HG02884 (cell line): ENCODE measurements around the gene SYCE3.
"Not testable (repeated sequence)": the region's sequence is repeated elsewhere in the genome, so short reads cannot be mapped to it uniquely, and the experiment has no call there.

Experiments used
- ATAC-seq: cut with Tn5 transposase; IDR thresholded peaks from one replicate; pipeline ENCODE4 v1.9.1; 2021; ENCODE audit warnings: mild to moderate bottlenecking, moderate library complexity; ENCODE audit not compliant: unreplicated experiment

SYCE3 gene

GRCh38 chr22:50551160-50551752, 11.5 kb downstream of the SYCE3 start:
- no peak for ATAC-seq

- no peak for ATAC-seq
Measured at GRCh38 chr22:50550395-50550794, 12.3 kb downstream of the SYCE3 start.

- ATAC-seq, result no peak
Measured at GRCh38 chr22:50548921-50549790, 13.6 kb downstream of the SYCE3 start.

- no peak for ATAC-seq
Measured at GRCh38 chr22:50548040-50548920, 14.4 kb downstream of the SYCE3 start.

DNA sequence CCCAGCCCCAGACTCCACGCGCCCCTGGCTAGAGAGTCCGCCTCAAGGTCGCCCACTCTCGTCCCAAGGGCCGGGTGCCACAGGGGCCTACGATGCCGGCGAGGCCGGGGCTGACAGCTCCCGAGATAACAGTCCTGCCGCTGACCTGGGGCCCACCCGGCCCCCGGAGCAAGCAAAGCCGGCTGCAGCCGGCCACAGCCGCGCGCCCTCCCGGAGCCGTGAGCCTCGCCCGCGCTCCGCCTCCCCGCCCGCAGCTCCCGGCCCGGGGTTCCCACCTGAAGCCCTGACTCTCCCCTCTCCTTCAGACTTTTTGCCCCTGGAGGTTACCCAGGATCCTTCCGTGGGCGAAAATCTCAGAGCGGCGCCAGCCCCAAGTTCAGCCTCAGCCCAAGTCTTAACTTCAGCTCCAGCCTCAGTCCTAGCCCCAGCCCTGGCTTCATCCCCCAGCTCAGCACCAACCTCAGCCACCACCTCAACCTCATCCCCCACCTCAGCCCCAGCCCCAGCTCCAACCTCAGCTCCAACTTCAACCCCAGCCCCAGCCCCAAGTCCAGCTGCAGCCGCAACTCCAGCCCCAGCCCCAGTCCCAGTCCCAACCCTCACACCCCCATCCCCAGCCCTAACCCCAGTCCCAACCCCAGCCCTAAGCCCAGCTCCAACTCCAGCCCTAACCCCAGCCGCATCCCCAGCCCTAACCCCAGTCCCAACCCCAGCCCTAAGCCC, 15.3 kb downstream of the SYCE3 start:
- no peak for ATAC-seq

DNA sequence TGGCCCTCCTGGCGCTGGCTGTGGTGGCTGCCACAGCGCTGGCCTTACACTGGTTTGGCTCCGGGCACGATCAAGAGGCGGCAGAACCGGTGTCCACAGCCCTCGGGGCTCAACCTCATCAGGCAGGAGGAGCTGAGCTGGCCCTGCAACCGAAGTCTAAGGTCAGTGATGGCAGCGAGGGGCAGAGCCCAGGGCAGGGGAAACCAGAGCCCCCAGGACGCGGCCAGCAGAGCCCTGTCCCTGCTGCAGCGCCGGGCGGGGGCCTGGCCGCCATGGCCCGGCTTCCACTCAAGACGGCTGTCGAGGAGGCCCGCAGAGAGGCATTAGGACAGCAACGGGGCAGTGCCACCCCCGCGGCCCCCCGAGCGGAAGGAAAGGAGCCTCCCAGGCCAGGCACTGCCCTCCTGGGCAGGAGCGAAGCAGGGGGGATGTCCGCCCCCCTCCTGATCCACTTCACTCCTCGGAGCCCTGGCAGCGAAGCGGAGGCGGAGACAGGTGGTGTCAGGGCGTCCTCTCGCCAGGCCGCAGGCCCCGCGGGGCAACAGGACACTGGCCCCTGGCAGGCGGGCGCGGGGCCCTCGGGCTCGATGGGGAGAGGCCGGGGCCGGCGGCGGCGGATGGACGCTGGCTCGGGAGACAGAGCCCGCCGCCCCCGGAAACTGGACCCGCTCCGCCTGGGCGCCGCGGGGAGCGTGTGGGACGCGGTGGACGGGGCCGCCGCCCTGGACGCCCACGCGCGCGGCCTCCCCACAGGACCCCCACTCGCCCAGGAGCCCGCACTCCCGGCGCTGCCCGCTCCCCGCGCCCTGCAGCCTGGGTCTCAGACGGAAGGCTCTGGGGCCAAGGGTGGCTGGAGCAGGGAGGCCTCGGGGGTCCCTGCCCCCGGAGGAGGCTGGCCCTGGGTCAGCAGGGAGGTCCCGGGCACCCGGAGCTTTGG, 16.1 kb downstream of the SYCE3 start:
- ATAC-seq, result no peak

DNA sequence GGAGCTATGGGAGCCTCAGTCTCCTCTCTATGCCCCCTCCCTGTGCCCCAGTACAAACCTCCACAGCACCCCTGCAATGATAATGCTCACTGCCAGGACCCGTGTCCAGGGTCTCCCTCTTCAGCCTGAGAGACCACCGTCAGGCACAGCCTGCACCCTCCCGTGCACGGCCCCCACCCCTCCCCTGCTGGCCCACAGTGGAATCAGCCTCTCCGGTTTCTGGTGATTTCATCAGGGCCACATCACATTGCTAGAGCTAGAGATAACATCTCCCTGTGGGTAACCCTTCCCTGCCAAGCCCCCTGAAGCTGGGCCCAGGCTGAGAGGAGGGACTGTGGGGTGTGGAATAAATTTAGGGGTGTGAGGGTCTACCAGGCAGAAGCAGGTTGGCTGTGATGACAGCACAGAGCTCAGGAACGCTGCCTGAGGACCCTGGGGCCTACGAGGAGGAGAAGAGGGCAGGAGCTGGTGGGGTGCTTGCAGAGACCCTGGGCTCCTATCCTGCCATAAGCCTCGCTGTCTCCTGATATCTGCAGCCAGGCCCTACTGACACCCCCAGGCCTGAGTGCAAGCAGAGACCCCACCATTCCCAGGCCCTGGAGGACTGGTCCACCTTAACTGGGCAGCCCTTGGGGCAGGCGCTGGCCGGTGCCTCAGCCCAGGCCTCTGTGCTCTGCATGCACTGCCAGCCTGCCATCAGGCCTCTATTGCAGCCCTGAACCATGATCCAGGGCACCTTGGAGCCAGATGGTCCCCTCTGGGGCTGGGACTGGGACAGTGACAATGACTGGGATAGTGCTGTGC, 17.0 kb downstream of the SYCE3 start, which contains the start of gene KLHDC7B:
KLHDC7B (plus strand) TSS at position 378 of the 804 bp plus-strand sequence; CDS start at position 723, 345 bp downstream.
- no peak for ATAC-seq

- no peak for ATAC-seq
Measured at GRCh38 chr22:50544746-50545253, 17.9 kb downstream of the SYCE3 start.

- no peak for ATAC-seq
Measured at GRCh38 chr22:50544078-50544745, 18.5 kb downstream of the SYCE3 start.

DNA sequence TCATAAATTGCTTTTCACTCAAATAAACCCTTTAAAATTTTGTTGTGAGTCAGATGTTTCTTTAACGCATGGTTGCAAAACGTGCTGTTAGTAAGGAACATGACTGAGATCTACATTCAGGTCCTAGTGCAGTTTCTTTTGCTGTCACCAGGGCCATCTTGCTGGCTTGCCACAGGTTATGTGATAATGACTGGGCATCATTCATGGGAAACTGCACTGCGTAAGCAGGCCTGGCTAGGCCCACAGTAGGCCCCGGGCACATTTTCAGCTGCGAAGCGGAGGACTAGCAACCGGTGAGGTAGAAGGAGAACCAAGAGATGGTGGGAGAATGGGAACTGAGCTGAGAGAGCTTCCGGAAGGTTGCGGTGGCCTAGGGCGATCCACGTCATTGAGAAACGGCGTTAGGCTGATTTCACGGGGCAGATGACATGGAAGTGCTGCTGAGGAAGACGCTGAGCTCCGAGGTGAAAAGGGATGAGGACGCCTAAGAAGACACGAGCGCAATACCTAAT, 20.2 kb downstream of the SYCE3 start:
- ATAC-seq, result no peak

DNA sequence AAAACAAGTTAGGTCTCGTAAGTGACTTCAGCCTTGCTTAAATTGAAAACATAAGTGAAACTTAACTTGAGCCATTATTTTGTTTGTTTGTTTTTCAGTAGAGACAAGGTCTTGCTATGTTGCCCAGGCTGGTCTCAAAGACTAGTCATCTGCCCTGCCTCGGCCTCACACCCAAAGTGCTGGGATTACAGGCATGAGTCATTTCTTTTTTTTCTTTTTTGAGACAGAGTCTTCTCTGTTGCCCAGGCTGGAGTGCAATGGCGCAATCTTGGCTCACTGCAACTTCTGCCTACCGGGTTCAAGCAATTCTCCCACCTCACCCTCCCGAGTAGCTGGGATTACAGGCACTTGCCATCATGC, 21.1 kb downstream of the SYCE3 start:
- ATAC-seq, result not testable (repeated sequence)

DNA sequence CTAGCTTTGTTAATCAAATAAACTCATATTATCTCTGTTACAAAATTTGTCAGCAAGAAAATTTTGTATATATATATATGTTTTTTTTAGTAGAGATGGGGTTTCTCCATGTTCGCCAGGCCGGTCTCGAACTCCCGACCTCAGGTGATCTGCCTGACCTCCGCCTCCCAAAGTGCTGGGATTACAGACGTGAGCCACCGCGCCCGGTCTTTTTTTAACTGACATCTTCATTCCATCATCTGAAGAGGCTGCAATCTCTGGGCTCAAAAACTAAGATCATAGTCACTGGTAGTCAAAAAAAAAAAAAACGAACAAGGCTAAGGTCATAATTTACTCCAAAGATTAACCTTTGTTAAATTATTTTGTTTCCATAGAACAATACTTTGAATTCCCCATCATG, 22.3 kb downstream of the SYCE3 start:
- no peak for ATAC-seq

DNA sequence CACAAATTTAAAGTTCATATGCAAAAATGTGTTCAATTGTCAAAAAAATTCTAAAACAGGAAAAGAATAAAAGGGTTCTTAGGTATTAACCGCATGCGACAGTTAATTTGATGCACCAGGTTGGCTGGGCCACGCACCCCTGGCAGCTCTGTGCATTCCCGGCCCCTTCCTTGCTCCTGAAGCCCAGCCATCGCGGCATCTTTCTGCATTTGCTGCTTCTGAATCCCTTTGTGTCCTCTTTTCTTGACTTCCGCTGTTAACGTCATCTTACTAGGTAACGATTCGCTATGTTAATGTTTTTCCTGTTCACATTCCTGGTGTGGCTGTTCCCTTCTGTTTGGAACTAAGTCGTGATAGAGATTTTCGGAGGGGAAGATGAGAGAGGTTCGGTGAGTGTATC, 25.0 kb downstream of the SYCE3 start:
- ATAC-seq, result no peak

DNA sequence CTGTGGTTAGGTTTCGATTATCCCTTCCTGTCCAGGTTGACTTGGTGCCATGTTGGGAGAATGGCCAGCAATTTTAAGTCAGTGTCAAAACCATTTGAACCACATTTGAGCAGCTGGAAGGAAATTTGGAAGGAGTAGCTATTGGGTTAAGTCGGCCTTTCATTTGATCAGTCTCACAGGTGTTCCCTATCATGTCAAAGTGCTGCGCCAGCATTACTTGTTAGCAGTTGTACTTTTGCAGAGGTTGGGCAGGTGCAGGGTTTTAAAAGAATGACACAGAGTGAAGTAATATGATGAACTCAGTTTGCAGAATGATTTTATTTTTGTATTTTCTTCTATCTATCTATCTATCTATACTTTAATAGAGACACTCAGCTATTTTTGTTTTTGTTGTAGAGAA, 26.5 kb downstream of the SYCE3 start:
- no peak for ATAC-seq

DNA sequence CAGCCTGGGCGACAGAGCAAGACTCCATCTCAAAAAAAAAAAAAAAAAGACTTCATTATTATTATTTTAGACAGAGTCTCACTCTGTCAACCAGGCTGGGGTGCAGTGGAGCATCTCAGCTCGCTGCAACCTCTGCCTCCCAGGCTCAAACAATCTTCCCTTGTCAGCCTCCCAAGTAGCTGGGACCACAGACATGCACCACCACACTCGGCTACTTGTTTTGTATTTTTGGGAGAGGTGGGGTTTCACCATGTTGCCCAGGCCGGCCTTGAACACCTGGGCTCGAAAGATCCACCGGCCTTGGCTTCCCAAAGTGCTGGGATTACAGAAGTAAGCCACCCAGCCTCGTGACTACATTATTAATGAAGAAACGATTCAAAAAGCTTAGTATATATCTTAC, 27.6 kb downstream of the SYCE3 start:
- ATAC-seq, result no peak

DNA sequence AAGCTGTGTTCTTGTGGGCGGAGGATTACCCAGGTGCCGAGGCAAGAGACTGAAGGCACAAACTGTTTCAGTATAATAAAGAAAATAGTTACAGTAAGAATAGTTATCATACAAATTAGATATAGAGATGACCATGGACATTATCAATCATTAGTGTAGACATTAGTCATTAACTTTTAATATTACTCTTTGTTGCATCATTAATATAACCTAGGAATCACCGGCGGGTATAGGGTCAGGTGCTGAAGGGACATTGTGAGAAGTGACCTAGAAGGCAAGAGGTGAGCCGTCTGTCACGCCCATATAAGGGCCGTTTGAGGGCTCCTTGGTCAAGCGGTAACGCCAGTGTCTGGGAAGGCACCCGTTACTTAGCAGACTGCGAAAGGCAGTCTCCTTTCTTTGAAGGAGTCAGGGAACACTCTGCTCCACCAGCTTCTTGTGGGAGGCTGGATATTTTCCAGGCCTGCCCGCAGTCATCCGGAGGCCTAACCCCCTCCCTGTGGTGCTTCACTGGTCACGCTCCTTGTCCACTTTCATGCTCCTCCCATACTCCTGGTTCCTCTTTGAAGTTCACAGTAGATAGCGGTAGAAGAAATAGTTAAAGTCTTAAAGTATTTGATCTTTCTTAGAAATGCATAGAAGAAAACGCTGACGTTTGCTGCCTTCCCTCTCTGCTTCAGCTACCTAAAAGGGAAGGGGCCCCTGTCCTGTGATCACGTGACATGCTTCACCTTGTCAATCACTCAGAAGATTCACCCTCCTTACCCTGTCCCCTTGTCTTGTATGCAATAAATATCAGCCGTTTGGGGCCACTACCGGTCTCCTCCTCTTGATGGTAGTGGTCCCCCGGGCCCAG, 28.6 kb downstream of the SYCE3 start:
- ATAC-seq, result not testable (repeated sequence)
